Endothelial cell of umbilical vein (primary cell): ENCODE data around the gene RGS12. TPM values are rescaled to one million over a fixed set of nuclear protein-coding genes. Genes with fewer than 3 reads are reported as not detected.

Experiments used
- BruUV-seq: library from RNA; stranded (reverse); fragments of 400-500 nt; replicated peaks from 2 replicates; lab custom pipeline; 2021; lab: Mats Ljungman, UMichigan
- CTCF ChIA-PET: fragments of 300-600, 350-600 bp; sonication (Branson Sonifier 250); formaldehyde crosslinking; loops from one replicate; lab custom pipeline; 2021; ENCODE audit warnings: antibody characterized with exemption, inconsistent platforms; lab: Charles Lee
- POLR2A ChIA-PET: fragments of 300-600, 350-600 bp; sonication (Branson Sonifier 250); formaldehyde crosslinking; loops from one replicate; lab custom pipeline; 2021; ENCODE audit warnings: antibody characterized with exemption, inconsistent platforms; lab: Charles Lee
- DNase-seq: peaks from one replicate; pipeline ENCODE4 v3.0.0-alpha.2; 2011; ENCODE audit warnings: low read depth, low spot score
- FAIRE-seq: peaks from 2 replicates; lab custom pipeline; 2011; peaks lifted over from hg19 to GRCh38; lab: Jason Lieb, UNC
- H2AFZ ChIP-seq: 2 replicates; pipeline ENCODE4 v1.6.0; 2012; ENCODE audit warnings: low read depth, low read length, control low read depth, inconsistent platforms
- H3K27ac ChIP-seq: 2 replicates; pipeline ENCODE4 v1.5.1; 2011; ENCODE audit warnings: low read depth, mild to moderate bottlenecking, control low read depth, low read length, moderate library complexity; ENCODE audit not compliant: insufficient read depth
- H3K27me3 ChIP-seq, 2 experiments: 2 replicates each; pipeline versions ENCODE4 v1.6.0 to v1.6.1; 2011; ENCODE audit warnings: low read length in 2 of 2, mixed read lengths in 1 of 2; ENCODE audit not compliant: control insufficient read depth in 2 of 2, insufficient read depth in 2 of 2
- H3K36me3 ChIP-seq, 2 experiments: 2 replicates in 1 of 2; 3 replicates in 1 of 2; pipeline ENCODE4 v1.5.1; 2011; ENCODE audit warnings: low read length in 2 of 2, mild to moderate bottlenecking in 1 of 2, moderate library complexity in 1 of 2; ENCODE audit not compliant: control insufficient read depth in 2 of 2, insufficient read depth in 2 of 2; ENCODE audit errors: extremely low read depth in 1 of 2
- H3K4me1 ChIP-seq: 3 replicates; pipeline ENCODE4 v1.5.1; 2011; ENCODE audit warnings: mild to moderate bottlenecking, low read length; ENCODE audit not compliant: control insufficient read depth, insufficient read depth; ENCODE audit errors: extremely low read depth
- H3K4me2 ChIP-seq: 2 replicates; pipeline ENCODE4 v1.6.1; 2011; ENCODE audit warnings: low read length, control low read depth, mixed read lengths; ENCODE audit not compliant: insufficient read depth
- H3K4me3 ChIP-seq, 3 experiments: fragments of 200-600 bp in 1 of 3; sonication (generic), shearing (Covaris generic) in 1 of 3; replicated peaks in 1 of 3; 2 replicates each; pipeline ENCODE4 v1.5.1; 2011 to 2016; ENCODE audit warnings: control low read depth in 3 of 3, low read length in 3 of 3, mild to moderate bottlenecking in 2 of 3, inconsistent platforms in 1 of 3, low read depth in 1 of 3, moderate library complexity in 1 of 3; ENCODE audit not compliant: insufficient read depth in 1 of 3
- H3K79me2 ChIP-seq: 2 replicates; pipeline ENCODE4 v1.6.0; 2012; ENCODE audit warnings: low read length, inconsistent platforms; ENCODE audit not compliant: control insufficient read depth, insufficient read depth
- H3K9ac ChIP-seq: replicated peaks from 2 replicates; pipeline ENCODE3; 2011; ENCODE audit warnings: low read length, control low read depth; ENCODE audit not compliant: insufficient read depth; ENCODE audit errors: extremely low read depth
- H3K9me1 ChIP-seq: replicated peaks from 3 replicates; pipeline ENCODE4 v1.6.0; 2011; ENCODE audit warnings: mild to moderate bottlenecking, low read length; ENCODE audit not compliant: control insufficient read depth, insufficient read depth; ENCODE audit errors: extremely low read depth
- H3K9me3 ChIP-seq: replicated peaks from 2 replicates; pipeline ENCODE4 v1.5.1; 2012; ENCODE audit warnings: low read length, inconsistent platforms; ENCODE audit not compliant: control insufficient read depth, insufficient read depth
- H4K20me1 ChIP-seq: replicated peaks from 2 replicates; pipeline ENCODE3; 2011; ENCODE audit warnings: mild to moderate bottlenecking, low read length; ENCODE audit not compliant: control insufficient read depth, insufficient read depth; ENCODE audit errors: extremely low read depth
- CTCF ChIP-seq, 2 donors: IDR thresholded peaks; 1 replicate in 1 of 2; 2 replicates in 1 of 2; pipeline ENCODE4 v1.5.1; 2011; ENCODE audit warnings: low read length in 2 of 2, mild to moderate bottlenecking in 2 of 2, moderate library complexity in 2 of 2, control low read depth in 1 of 2, inconsistent platforms in 1 of 2, low read depth in 1 of 2; ENCODE audit not compliant: insufficient read depth in 1 of 2; ENCODE audit errors: extremely low read depth in 1 of 2
- EZH2 ChIP-seq: IDR thresholded peaks from 2 replicates; pipeline ENCODE4 v1.6.1; 2012; ENCODE audit warnings: borderline replicate concordance, low read depth, mild to moderate bottlenecking, moderate library complexity, low read length, inconsistent platforms; ENCODE audit not compliant: severe bottlenecking
- FOS ChIP-seq: IDR thresholded peaks from 2 replicates; pipeline ENCODE4 v1.6.1; 2011; ENCODE audit warnings: mild to moderate bottlenecking, low read length, moderate library complexity, borderline replicate concordance; ENCODE audit not compliant: insufficient read depth
- GATA2 ChIP-seq: IDR thresholded peaks from 2 replicates; pipeline ENCODE4 v1.7.0; 2011; ENCODE audit warnings: low read depth, mild to moderate bottlenecking, moderate library complexity, mixed read lengths, low read length; ENCODE audit not compliant: insufficient read length, insufficient read depth
- JUN ChIP-seq: IDR thresholded peaks from 2 replicates; pipeline ENCODE4 v1.6.1; 2011; ENCODE audit warnings: borderline replicate concordance, low read depth; ENCODE audit not compliant: insufficient read length, insufficient read depth
- MAX ChIP-seq: IDR thresholded peaks from 2 replicates; pipeline ENCODE4 v1.6.1; 2011; ENCODE audit not compliant: insufficient read depth, insufficient read length
- MYC ChIP-seq: IDR thresholded peaks from one replicate; pipeline ENCODE4 v1.6.1; 2011; ENCODE audit warnings: mild to moderate bottlenecking, low read depth, low read length
- POLR2A ChIP-seq: IDR thresholded peaks from 2 replicates; pipeline ENCODE4 v1.6.1; 2012; ENCODE audit warnings: low read depth, mild to moderate bottlenecking, control low read depth, low read length
- POLR2AphosphoS5 ChIP-seq: IDR thresholded peaks from 2 replicates; pipeline ENCODE4 v1.6.1; 2012; ENCODE audit warnings: low read depth, mild to moderate bottlenecking, control low read depth, low read length, moderate library complexity; ENCODE audit not compliant: insufficient read depth
- dilution Hi-C: fragments of 300-500 bp; cut with MboI; formaldehyde crosslinking; loops from one replicate; pipeline ENCODE4 v1.15.0; 2019; ENCODE audit warnings: low sequenced_read_pairs; ENCODE audit not compliant: extremely low pct_ligation_motif_present
- intact Hi-C: fragments of 100-400 bp; cut with micrococcal nuclease; formaldehyde crosslinking; loops from one replicate; pipeline ENCODE4 v1.10.0; 2022
- polyA plus RNA-seq, 4 experiments: library from polyadenylated mRNA; depleted of rRNA in 3 of 4; stranded (reverse) in 3 of 4; unstranded in 1 of 4; fragments of >200 nt; gene quantifications; 2 replicates each; pipeline versions ENCODE4 v1.2.1 to v1.2.3, GENCODE V29; 2011 to 2012; ENCODE audit warnings: missing spikeins in 1 of 4
- total RNA-seq: library from RNA; stranded (reverse); gene quantifications from 2 replicates; pipeline ENCODE4 v1.2.3, GENCODE V29; 2021

The RGS12 gene
- total and polyA plus RNA-seq, 2 donors (not counting 3 experiments of a cell fraction or from before 2014, with no cell fraction given), result 65.2 to 75.4 TPM

- DNase-seq, result no peak
- H3K27me3 ChIP-seq, result no peaks in the 10 kb centered on the region
- no TSS peak for BruUV-seq
- intact Hi-C loops (no loop called here), dilution Hi-C loops (no loop called here)
- no peak overlapping the region for H3K4me3 ChIP-seq
- no peaks in the 10 kb centered on the region for H4K20me1 ChIP-seq
- H3K4me1 ChIP-seq, result no peaks in the 10 kb centered on the region
- H3K9me3 ChIP-seq, result no peaks in the 10 kb centered on the region
- H3K4me2 ChIP-seq, result no peak overlapping the region
- H2AFZ ChIP-seq, result no peak overlapping the region
- H3K27ac ChIP-seq, result no peak overlapping the region
- no peaks in the 10 kb centered on the region for H3K79me2 ChIP-seq
- FAIRE-seq, result no peak
- H3K9me1 ChIP-seq, result no peaks in the 10 kb centered on the region
- H3K9ac ChIP-seq, result no peak overlapping the region
- ChIA-PET POLR2A (no interaction called here), CTCF (no interaction called here)
- H3K36me3 ChIP-seq, result no peaks in the 10 kb centered on the region
- TF ChIP-seq MAX (no peak), POLR2AphosphoS5 (no peak), GATA2 (no peak), POLR2A (no peak), MYC (no peak), JUN (no peak)
These were observed 41.7 kb upstream of the RGS12 start for GRCh38 chr4:3250956-3251690.

- Histone ChIP-seq H3K9me3 (no peaks in the 10 kb centered on the region), H3K9ac (no peak overlapping the region), H3K36me3 (no peaks in the 10 kb centered on the region), H3K9me1 (no peaks in the 10 kb centered on the region), H3K79me2 (no peaks in the 10 kb centered on the region), H3K4me2 (no peak overlapping the region), H4K20me1 (no peaks in the 10 kb centered on the region), H2AFZ (no peak overlapping the region), H3K27me3 (no peaks in the 10 kb centered on the region), H3K27ac (no peak overlapping the region), H3K4me1 (no peaks in the 10 kb centered on the region), H3K4me3 (no peak overlapping the region)
- CTCF ChIA-PET, result interaction anchor here (1.0 kb wide), 1 partner anchor 229 kb away, joined by 3 read pairs; no protein-coding TSS in a partner anchor
- intact Hi-C loops, result no loop called here
- dilution Hi-C loops, result no loop called here
- TF ChIP-seq JUN (no peak), POLR2A (no peak), MAX (no peak), FOS (no peak), MYC (no peak), GATA2 (no peak), CTCF (IDR thresholded peaks at IDR 0.05; ENCODE audit: extremely low read depth in 1 of 2, insufficient read depth in 1 of 2, low read depth in 1 of 2, low read length in 2 of 2) (no peak), EZH2 (no peak), POLR2AphosphoS5 (no peak)
- DNase-seq (no peak), FAIRE-seq (no peak)
- BruUV-seq, result no TSS peak
- POLR2A ChIA-PET, result no interaction called here
These were observed 40.9 kb upstream of the RGS12 start for GRCh38 chr4:3251691-3252479.
